DND-41 (cell line): Measurements from ENCODE around the gene VAV2.

Experiments used
- CTCF ChIP-seq: IDR thresholded peaks from 2 replicates; pipeline ENCODE4 v1.5.1; 2012; ENCODE audit warnings: borderline replicate concordance, low read length, moderate library complexity, mild to moderate bottlenecking; ENCODE audit not compliant: poor library complexity, severe bottlenecking; ENCODE audit errors: extremely low read depth
- EZH2 ChIP-seq: IDR thresholded peaks from 3 replicates; pipeline ENCODE4 v1.6.1; 2012; ENCODE audit warnings: borderline replicate concordance, low read depth, mild to moderate bottlenecking, moderate library complexity, low read length, inconsistent platforms; ENCODE audit not compliant: severe bottlenecking

GRCh38 chr9:133879615-133880014 lies 112.5 kb downstream of the VAV2 start:
- TF ChIP-seq CTCF = no peak
- TF ChIP-seq EZH2 = no peak
